Measurements from ENCODE around the gene STAB1.

The STAB1 gene

DNA sequence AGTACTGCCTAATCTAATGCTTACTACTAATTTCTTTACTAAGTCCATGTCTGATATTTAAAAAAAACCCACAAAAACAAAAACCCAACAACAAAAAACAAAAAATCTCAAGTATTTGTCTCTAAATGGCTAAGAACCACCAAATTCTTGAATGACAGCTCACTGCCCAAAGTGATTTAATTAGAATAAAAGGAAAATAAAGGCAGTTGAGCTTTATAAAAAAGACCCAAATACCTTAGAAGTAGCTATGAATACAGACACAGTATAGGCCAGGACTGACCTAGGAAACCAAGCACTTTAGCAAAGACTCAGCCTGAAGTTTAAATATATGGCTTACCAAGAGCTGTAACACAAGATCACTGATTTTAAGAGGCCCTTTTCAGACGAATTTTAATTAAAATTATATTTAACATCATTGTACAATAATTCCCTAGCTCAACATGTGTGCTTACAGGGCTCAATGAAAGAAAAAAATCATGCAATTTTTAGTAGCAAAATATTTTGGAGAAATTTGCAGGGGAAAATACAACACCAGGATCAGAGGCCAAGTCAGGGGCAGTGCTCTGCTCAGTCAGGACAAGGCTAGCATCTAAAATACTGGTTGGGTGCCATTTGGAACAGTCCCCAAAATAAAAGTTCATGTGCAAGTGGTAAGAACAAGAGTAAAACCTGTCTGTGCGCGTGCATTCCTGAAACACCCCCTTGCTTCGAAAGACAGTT is 66.0 kb downstream of the STAB1 start:
- DNase-seq (ENCODE audit: low read depth in 2 of 3, low spot score in 1 of 3): no peak

DNA sequence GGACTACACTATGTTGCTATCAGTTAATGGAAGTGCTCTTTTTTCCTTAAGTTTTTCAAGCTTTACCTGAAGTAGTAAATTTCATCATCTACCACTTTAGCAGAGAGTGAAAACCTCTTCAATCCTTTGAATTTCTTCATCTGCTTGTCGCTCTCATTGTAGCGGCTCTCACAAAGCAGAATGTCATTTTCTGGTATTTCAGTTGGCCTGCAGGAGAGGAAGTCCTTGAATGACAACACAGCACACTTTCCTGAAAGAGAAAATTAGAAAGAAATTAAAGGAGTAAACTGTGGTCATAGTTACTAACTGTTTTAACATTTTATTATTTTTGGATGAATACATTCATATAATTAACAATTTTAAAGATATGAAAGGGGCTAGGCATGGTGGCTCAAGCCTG is 68.8 kb downstream of the STAB1 start:
- DNase-seq (ENCODE audit: low read depth in 2 of 3, low spot score in 1 of 3): no peak

DNA sequence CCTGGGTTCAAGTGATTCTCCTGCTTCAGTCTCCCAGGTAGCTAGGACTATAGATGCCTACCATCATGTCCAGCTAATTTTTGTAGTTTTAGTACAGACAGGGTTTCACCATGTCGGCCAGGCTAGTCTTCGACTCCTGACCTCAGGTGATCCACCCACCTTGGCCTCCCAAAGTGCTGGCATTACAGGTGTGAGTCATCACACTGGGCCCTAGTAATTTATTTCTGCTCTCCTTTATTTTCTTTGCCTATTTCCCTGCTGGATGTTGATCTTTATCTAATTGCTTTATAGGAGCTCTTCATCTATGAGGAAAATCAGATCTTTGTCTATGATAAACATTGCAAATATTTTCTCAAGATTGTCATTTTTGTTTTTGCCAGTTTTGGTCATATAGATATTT is 72.9 kb downstream of the STAB1 start:
- no peak for DNase-seq (ENCODE audit: low read depth in 2 of 3, low spot score in 1 of 3)

DNA sequence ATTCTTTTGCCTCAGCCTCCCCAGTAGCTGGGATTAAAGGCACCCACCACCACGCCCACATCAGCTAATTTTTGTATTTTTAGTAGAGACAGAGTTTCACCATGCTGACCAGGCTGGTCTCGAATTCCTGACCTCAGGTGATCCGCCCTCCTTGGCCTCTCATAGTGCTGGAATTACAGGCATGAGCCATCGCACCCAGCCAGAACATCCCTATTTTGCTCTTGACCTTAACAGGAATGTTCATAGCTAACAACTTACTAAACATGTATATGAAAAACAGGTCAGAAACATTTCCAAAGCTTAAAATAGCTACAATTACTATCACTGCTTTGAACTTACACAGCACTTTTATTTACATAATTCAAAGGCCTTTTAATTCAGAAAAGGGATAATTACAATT is 74.9 kb downstream of the STAB1 start:
- DNase-seq (ENCODE audit: low read depth in 2 of 3, low spot score in 1 of 3): no peak

DNA sequence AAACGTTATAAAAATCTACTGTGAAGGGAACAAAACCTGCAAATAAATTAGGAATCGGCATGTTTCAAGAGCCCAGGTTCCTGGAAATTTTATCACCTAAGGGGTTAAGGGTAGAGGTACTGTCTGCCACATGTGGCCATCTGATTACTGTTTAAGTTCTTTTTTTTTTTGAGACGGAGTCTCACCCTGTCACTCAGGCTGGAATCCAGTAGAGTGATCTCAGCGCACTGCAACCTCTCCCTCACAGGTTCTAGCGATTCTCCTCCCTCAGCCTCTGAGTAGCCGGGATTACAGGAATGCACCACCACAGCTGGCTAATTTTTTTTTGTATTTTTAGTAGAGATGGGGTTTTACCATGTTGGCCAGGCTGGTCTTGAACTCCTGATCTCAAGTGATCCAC is 77.1 kb downstream of the STAB1 start:
- DNase-seq (ENCODE audit: low read depth in 2 of 3, low spot score in 1 of 3): no peak
